Measurements from ENCODE around the gene SLCO2A1.

SLCO2A1 gene

DNA sequence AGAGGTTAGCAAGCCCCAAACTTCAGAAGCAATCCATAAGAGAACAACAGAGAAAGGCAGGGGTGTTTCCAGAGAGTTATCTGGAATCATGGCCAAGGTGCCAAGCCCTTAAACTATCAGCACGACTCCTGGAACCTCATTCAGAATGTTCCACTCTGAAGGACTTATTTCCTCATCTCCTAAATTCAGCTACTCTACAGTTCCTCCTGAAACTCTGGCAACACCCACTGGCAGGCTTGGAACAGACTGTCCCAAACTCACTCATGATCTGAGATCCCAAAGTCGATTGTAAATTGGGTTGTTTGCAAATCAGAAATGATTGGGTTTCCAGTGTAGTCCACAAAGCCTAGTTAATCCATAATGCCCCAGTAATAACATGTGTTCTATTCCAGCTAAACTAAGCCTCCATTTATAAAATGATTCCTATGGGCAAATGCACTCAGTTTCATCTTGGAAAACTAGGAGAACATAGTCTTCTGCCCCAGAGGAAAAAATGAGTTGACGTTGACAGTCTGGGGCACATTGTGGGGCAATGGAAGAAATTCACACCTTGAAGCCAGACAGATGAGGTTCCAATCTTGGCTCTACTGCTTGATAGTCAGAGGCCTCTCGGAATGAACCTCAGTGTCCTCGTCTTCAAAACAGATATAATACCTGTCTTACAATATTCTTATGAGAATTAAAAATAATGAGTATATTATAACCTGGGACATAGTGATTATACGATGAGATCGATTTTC lies 65.9 kb downstream of the SLCO2A1 start:
- Histone ChIP-seq H3K9me3 (ENCODE audit: control insufficient read depth, insufficient read depth, low read depth, low read length) (no peaks in the 10 kb centered on the region), H3K9ac (ENCODE audit: low read length) (no peak overlapping the region), H3K36me3 (ENCODE audit: control insufficient read depth, insufficient read depth, low read length) (no peaks in the 10 kb centered on the region), H3K27ac (ENCODE audit: low read depth, low read length) (no peak overlapping the region), H3K4me1 (ENCODE audit: control insufficient read depth, insufficient read depth, low read length) (peaks cover 19% of the 10 kb centered on the region), H3K4me3 (ENCODE audit: low read depth, low read length) (no peak overlapping the region), H3K27me3 (ENCODE audit: control insufficient read depth, insufficient read depth, low read length) (no peaks in the 10 kb centered on the region)

DNA sequence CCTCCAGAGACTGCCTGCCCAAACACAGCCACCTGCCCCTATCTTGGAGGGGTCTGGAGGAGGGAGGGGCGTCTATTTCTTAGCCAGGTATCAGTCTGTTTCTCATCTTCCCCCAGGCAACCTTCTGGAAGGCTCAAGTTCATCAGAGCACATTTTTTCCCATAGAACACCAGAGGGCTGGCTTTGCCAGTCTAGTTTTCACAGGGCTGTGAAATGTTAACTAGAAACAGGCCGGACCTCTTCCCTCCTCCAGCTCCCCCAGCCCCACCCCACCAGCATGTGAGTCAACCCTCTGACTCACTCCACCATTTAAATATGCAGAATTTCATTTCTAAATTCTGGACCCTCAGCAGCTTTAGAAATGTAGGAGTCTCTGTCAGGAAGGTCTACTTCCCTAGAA lies 66.9 kb downstream of the SLCO2A1 start:
- Histone ChIP-seq H3K36me3 (ENCODE audit: control insufficient read depth, insufficient read depth, low read length) (no peaks in the 10 kb centered on the region), H3K27ac (ENCODE audit: low read depth, low read length) (no peak overlapping the region), H3K27me3 (ENCODE audit: control insufficient read depth, insufficient read depth, low read length) (no peaks in the 10 kb centered on the region), H3K4me1 (ENCODE audit: control insufficient read depth, insufficient read depth, low read length) (peaks cover 14% of the 10 kb centered on the region), H3K9me3 (ENCODE audit: control insufficient read depth, insufficient read depth, low read depth, low read length) (no peaks in the 10 kb centered on the region), H3K9ac (ENCODE audit: low read length) (no peak overlapping the region), H3K4me3 (ENCODE audit: low read depth, low read length) (no peak overlapping the region)

DNA sequence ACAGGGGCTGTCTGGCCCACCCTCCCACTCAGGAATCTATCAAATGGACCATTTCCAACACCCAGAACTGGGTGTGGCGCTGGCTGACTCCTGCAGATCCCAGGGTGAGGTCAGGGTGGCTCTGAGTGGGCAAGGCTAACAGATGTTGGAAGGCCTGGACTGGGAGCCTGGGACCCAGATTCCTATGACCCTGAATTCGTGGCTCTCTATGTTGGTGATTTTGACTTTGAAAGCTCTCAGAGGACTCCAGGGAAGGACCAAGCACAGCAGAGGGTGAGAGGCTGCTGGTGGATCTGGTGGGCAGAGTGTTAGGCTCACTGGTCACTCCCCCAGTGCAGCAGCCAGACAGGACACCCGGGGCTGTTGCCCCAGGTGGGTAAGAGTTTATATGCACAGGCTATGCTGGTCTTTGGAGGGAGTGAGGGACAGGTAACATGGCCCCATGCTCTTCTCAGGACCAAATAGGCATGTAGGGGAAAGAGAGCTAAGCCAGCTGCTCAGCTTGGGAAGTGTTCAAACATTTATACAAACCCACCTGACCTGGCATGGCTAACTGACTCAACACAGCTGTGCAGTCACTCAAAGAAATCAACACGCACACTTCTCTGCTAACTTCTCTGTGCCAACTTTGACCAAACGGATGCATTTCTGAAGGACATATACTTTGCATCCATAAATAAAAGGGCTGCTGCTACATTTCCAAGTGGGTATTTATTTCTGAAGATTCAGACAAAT lies 71.5 kb downstream of the SLCO2A1 start:
- no peaks in the 10 kb centered on the region for H3K36me3 ChIP-seq (ENCODE audit: control insufficient read depth, insufficient read depth, low read length)
- H3K4me1 ChIP-seq (ENCODE audit: control insufficient read depth, insufficient read depth, low read length), result peaks cover 6% of the 10 kb centered on the region; the same call in 1 of the 2 replicates
- no peak overlapping the region for H3K4me3 ChIP-seq (ENCODE audit: low read depth, low read length)
- H3K27ac ChIP-seq (ENCODE audit: low read depth, low read length), result no peak overlapping the region
- no peaks in the 10 kb centered on the region for H3K27me3 ChIP-seq (ENCODE audit: control insufficient read depth, insufficient read depth, low read length)
- no peaks in the 10 kb centered on the region for H3K9me3 ChIP-seq (ENCODE audit: control insufficient read depth, insufficient read depth, low read depth, low read length)
- H3K9ac ChIP-seq (ENCODE audit: low read length), result no peak overlapping the region

DNA sequence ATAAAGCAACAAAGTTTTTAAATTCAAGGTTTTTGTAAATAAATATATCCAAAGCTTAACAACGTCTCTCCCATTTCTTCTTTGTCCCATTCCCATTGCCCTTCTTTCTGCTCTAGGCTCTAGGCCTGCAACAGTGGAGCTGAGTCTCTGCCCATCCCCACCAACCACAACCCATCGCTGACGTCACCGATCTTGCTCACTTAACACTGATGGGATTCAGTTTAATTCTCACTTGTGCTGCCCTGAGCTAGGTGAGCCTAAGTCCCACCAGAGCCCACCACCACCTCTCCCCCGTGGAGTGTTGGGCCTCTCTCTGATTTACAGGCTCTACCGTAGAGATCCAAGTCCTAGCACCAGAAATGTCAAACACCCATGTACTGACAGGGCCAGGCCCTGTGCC lies 72.7 kb downstream of the SLCO2A1 start:
- H3K9me3 ChIP-seq (ENCODE audit: control insufficient read depth, insufficient read depth, low read depth, low read length), result peaks cover 5% of the 10 kb centered on the region; the same call in 1 of the 2 replicates
- H3K27ac ChIP-seq (ENCODE audit: low read depth, low read length), result no peak overlapping the region
- H3K4me3 ChIP-seq (ENCODE audit: low read depth, low read length), result no peak overlapping the region
- H3K36me3 ChIP-seq (ENCODE audit: control insufficient read depth, insufficient read depth, low read length), result no peaks in the 10 kb centered on the region
- 0 out of 2 replicates have a peak, but pooled peaks cover 4% of the 10 kb centered on the region for H3K27me3 ChIP-seq (ENCODE audit: control insufficient read depth, insufficient read depth, low read length)
- H3K9ac ChIP-seq (ENCODE audit: low read length), result no peak overlapping the region
- no peaks in the 10 kb centered on the region for H3K4me1 ChIP-seq (ENCODE audit: control insufficient read depth, insufficient read depth, low read length)

DNA sequence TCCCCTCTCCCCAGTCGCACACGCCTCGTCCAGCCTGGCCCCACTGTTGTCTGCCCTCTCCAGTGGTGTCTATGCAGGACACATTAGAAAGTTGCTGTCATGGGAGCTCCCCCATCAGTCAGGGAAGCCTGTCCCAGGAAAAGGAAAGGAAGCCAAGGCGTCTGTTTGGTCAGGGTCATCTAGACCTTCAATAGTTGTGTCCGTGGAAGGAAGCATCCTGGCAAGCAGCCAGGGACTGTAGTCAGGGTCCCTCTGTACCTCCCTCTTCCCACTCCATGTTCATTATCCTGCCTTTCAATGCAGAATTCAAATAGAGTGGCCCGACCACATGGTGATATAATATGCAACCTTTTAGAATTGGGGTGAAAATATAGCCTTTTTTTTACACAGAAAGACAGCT lies 73.4 kb downstream of the SLCO2A1 start:
- Histone ChIP-seq H3K9me3 (ENCODE audit: control insufficient read depth, insufficient read depth, low read depth, low read length) (peaks cover 6% of the 10 kb centered on the region; the same call in 1 of the 2 replicates), H3K27ac (ENCODE audit: low read depth, low read length) (no peak overlapping the region), H3K27me3 (ENCODE audit: control insufficient read depth, insufficient read depth, low read length) (0 out of 2 replicates have a peak, but pooled peaks cover 10% of the 10 kb centered on the region), H3K36me3 (ENCODE audit: control insufficient read depth, insufficient read depth, low read length) (no peaks in the 10 kb centered on the region), H3K4me3 (ENCODE audit: low read depth, low read length) (no peak overlapping the region), H3K9ac (ENCODE audit: low read length) (no peak overlapping the region), H3K4me1 (ENCODE audit: control insufficient read depth, insufficient read depth, low read length) (no peaks in the 10 kb centered on the region)

DNA sequence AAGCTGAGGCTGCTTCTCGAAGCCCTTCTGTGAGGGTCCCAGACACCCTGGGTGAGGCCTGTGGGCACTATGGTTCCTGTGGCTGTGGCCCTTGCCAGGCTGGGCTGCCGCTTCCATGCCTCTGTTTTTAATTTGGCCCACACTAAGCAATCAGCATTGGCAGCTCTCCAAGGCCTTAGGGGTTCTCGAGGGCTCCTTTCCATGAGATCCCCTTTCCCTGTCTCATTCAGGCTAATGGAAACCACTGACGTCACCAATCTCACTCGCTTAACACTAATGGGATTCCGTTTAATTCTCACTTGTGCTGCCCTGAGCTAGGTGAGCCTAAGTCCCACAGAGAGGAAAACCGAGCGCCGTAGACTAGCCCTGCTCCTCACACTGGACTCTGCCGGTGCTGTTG lies 73.8 kb downstream of the SLCO2A1 start:
- H3K9me3 ChIP-seq (ENCODE audit: control insufficient read depth, insufficient read depth, low read depth, low read length), result peaks cover 6% of the 10 kb centered on the region; the same call in 1 of the 2 replicates
- no peak overlapping the region for H3K9ac ChIP-seq (ENCODE audit: low read length)
- peaks cover 12% of the 10 kb centered on the region for H3K27me3 ChIP-seq (ENCODE audit: control insufficient read depth, insufficient read depth, low read length)
- no peaks in the 10 kb centered on the region for H3K36me3 ChIP-seq (ENCODE audit: control insufficient read depth, insufficient read depth, low read length)
- H3K4me1 ChIP-seq (ENCODE audit: control insufficient read depth, insufficient read depth, low read length), result no peaks in the 10 kb centered on the region
- H3K27ac ChIP-seq (ENCODE audit: low read depth, low read length), result no peak overlapping the region
- no peak overlapping the region for H3K4me3 ChIP-seq (ENCODE audit: low read depth, low read length)

DNA sequence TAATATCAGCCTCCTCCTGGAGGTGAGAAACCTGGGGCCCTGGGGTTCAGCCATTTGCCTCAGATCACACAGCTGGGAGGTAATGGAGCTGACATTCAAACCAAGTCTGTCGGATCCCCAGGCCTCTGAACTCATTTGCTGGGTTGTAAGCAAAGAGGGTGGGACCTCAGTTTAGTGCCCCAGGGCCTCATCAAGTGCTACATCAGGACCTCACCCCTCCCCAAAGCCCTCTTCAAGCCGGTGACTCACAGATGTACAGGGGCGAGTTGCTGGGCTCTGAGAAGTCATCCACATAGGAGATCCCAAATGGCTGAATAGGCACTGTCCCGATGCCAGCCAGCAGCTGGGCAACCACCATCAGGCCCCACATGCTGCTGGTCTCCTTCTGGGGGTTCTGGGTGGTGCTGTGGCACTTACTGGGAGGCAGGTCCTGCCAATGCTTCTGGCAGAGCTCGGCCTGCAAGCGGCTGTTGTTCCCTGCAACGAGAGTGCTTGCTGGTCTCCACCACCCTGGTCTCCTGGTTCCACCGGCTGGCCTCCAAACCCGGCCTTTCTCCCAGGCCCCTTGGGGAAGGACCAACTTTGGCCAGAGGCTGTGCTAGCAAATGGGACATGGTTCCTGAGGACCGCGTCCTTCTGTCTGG lies 74.9 kb downstream of the SLCO2A1 start:
- H3K9me3 ChIP-seq (ENCODE audit: control insufficient read depth, insufficient read depth, low read depth, low read length), result peaks cover 6% of the 10 kb centered on the region; the same call in 1 of the 2 replicates
- no peaks in the 10 kb centered on the region for H3K36me3 ChIP-seq (ENCODE audit: control insufficient read depth, insufficient read depth, low read length)
- H3K4me1 ChIP-seq (ENCODE audit: control insufficient read depth, insufficient read depth, low read length), result peaks cover 2% of the 10 kb centered on the region; the same call in 1 of the 2 replicates
- H3K4me3 ChIP-seq (ENCODE audit: low read depth, low read length), result no peak overlapping the region
- H3K9ac ChIP-seq (ENCODE audit: low read length), result no peak overlapping the region
- no peak overlapping the region for H3K27ac ChIP-seq (ENCODE audit: low read depth, low read length)
- peaks cover 19% of the 10 kb centered on the region for H3K27me3 ChIP-seq (ENCODE audit: control insufficient read depth, insufficient read depth, low read length)

DNA sequence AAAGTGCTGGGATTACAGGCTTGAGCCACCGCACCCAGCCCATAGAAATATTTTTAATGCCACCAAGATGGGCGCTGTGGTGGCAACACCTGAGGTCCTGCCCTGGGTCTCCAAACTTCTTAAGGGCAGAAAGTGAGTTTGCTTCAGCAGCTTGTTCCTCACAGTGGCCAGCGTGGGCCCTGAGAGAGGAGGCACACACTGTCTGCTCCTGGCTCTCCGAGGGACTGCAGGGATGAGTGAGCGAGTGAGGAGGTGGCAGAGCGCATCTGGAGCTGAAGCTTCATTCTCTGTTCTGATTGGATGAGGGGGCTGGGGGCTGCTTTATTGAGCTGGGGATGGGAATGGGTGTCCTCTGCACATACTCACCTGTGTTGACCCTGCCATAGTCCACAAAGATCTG lies 76.4 kb downstream of the SLCO2A1 start:
- peaks cover 23% of the 10 kb centered on the region for H3K27me3 ChIP-seq (ENCODE audit: control insufficient read depth, insufficient read depth, low read length)
- H3K9me3 ChIP-seq (ENCODE audit: control insufficient read depth, insufficient read depth, low read depth, low read length), result peaks cover 6% of the 10 kb centered on the region; the same call in 1 of the 2 replicates
- no peak overlapping the region for H3K27ac ChIP-seq (ENCODE audit: low read depth, low read length)
- H3K4me1 ChIP-seq (ENCODE audit: control insufficient read depth, insufficient read depth, low read length), result peaks cover 14% of the 10 kb centered on the region
- no peak overlapping the region for H3K9ac ChIP-seq (ENCODE audit: low read length)
- no peak overlapping the region for H3K4me3 ChIP-seq (ENCODE audit: low read depth, low read length)
- H3K36me3 ChIP-seq (ENCODE audit: control insufficient read depth, insufficient read depth, low read length), result no peaks in the 10 kb centered on the region

DNA sequence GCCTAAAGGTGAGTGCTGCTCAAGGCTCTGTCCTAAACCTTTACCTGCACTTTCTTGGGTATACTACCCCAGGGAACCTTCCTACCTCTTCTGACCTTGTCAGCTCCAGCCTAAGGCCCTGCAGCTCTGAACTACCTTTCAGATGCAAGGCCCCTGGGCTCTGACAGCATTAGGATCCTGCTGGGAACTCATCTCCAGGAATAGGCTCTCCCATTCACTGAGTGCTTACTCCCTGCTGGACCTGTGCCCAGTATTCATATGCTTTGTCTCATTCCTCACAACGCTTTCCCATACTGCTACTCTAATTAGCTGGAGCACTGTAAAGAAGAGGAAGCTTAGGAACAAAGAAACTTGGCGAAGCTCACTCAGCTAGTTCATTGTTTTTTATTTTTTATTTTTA lies 80.3 kb downstream of the SLCO2A1 start:
- Histone ChIP-seq H3K4me3 (ENCODE audit: low read depth, low read length) (no peak overlapping the region), H3K36me3 (ENCODE audit: control insufficient read depth, insufficient read depth, low read length) (no peaks in the 10 kb centered on the region), H3K4me1 (ENCODE audit: control insufficient read depth, insufficient read depth, low read length) (peaks cover 14% of the 10 kb centered on the region), H3K9me3 (ENCODE audit: control insufficient read depth, insufficient read depth, low read depth, low read length) (peaks cover 6% of the 10 kb centered on the region; the same call in 1 of the 2 replicates), H3K27me3 (ENCODE audit: control insufficient read depth, insufficient read depth, low read length) (peaks cover 24% of the 10 kb centered on the region), H3K27ac (ENCODE audit: low read depth, low read length) (no peak overlapping the region), H3K9ac (ENCODE audit: low read length) (no peak overlapping the region)

DNA sequence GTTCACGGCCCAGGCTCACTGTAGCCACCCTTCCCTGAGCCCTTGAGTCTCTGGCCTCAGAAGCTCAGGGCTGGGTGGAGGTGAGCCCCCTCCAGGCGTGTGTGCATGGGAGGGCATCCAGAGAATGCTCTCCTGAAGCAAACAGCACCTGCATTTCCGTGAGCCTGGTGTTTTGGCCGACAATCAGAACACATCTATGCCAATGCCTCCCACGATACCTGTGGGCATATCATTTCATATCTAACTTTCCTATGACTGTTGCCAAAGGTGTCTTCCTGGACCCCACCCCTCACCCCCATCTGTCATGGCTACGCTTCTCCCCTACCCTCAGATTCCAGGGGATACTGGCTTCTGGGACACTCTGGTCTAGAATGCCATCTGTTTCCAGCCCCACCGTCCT lies 80.7 kb downstream of the SLCO2A1 start:
- no peaks in the 10 kb centered on the region for H3K36me3 ChIP-seq (ENCODE audit: control insufficient read depth, insufficient read depth, low read length)
- no peak overlapping the region for H3K27ac ChIP-seq (ENCODE audit: low read depth, low read length)
- no peak overlapping the region for H3K4me3 ChIP-seq (ENCODE audit: low read depth, low read length)
- H3K27me3 ChIP-seq (ENCODE audit: control insufficient read depth, insufficient read depth, low read length), result peaks cover 24% of the 10 kb centered on the region
- no peak overlapping the region for H3K9ac ChIP-seq (ENCODE audit: low read length)
- H3K9me3 ChIP-seq (ENCODE audit: control insufficient read depth, insufficient read depth, low read depth, low read length), result peaks cover 6% of the 10 kb centered on the region; the same call in 1 of the 2 replicates
- peaks cover 14% of the 10 kb centered on the region for H3K4me1 ChIP-seq (ENCODE audit: control insufficient read depth, insufficient read depth, low read length)

Data from HUES6 (cell line).